HUDEP-2 (cell line): Measurements from ENCODE around the gene PDIA6.
A peak's percentile ranks its signal among the peaks of the same experiment; 100 is the strongest.
"Not testable (repeated sequence)": the region's sequence is repeated elsewhere in the genome, so short reads cannot be mapped to it uniquely, and the experiment has no call there.

Experiments
- DNase-seq, 76 experiments: peaks; one replicate each; lab custom pipeline; 2025; ENCODE audit not compliant: unreplicated experiment in 76 of 76; lab: John Stamatoyannopoulos, UW

PDIA6 gene

GRCh38 chr2:10833021-10833420, 20.4 kb upstream of the PDIA6 start:
- DNase-seq, result peak in 7 of 76 experiments; percentile 6 to 39 (median 23)

- DNase-seq, result peak in 66 of 76 experiments; percentile 3 to 81 (median 52)
Observed at GRCh38 chr2:10832203-10832936, 19.8 kb upstream of the PDIA6 start.

DNA sequence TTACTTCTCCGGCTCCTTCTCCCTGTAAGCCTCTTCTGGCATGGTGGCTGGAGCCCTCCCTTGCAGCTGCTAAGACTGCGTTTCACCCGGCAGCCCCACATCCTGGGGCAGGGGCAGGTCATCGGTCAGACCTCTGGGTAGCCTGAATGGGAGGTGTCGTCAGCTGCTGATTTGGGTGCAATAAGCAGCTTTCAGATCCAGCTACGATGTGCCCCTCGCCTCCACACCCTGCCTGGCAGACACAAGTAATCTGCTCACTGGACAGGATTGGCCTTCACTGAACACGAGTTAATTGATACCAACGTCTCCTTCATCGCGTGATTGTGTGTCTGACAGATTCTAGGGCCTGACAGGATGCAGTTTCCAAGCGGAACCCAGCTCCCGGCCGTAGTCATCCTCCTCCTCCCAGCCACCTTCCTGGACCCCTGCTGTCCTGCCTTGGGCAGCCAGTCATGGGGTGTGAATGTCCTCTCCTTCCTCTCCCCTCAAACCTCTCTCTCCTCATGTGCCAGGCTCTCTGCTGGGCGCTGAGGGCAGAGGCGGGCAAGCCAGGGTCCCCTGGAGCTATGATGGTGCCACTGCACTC, 18.9 kb upstream of the PDIA6 start:
- DNase-seq, result no peak

DNA sequence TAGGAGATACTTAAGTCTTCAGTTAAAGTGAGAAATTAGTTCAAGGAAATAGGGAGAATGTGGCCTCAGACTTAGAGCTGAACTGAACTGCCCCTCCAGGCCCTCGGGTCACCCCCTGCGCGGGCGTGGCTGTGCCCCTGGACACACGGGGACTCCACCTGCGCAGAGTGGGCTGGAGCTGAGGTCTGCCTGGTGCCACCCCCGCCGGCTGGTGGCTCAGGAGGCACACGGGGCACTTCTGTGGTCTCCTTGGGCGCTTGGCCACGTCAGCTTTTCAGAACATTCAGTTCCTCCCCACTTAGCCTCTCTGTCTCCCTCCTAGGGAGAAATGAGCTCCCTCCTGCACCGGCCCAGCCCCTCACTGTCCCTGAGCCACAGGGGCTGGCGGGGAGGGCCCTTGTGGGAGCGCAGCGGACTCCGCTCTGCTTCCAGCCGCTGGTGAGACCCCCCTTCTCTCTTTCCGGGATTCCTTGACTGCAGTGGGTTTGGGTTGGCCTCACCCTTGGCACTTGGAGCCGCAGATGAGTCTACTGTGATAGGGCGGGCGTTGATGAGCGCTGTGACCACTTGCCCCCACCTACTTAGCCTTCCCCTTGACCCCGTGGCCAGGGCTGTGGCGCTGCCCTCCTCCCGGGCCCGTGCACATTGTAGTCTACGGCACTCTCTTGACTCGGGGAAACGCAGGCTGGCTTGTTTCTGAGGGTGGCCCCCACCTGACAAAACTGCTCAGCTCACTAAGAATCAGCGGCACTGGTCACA, 18.2 kb upstream of the PDIA6 start:
- no peak for DNase-seq

DNA sequence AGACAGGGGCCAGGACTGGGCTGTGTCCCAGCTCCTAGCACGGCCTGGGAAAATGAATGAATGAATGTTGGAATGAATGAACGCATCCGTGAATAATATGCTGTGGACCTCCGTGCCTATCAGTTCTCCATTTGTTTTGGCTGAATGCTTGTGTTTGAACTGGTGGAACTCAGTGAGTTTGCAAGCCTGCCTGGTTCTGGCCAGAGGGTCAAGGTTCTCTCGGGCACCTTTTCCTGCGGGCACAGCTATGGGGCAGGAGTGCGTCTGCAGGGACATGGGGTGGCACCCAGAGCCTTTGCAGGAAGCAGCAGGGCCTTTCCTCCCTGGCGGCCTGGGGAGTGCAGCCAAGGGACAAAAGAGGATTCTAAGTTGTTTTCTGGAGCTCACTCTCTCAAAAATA, 17.6 kb upstream of the PDIA6 start:
- DNase-seq, result no peak

DNA sequence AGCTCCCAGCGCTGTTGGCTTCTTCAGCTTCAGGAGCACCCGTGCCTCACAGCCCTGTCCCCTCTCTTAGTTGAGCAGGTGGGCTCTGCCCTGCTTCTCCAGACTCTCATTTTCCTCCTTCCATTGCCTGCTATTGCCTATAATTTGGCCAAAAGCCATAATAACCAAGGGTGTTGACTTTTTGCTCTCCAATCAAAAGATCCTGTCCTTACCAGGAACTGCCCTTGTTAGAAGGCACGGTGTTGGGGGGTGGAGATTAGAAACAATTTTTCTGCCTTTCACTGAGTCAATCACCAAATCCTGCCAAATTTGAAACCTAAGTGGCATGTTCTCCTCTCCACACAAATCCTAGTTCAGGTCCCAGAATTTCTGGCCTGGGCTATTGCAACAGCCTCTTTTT, 16.7 kb upstream of the PDIA6 start:
- DNase-seq, result peak in 11 of 76 experiments; percentile 3 to 66 (median 24)

GRCh38 chr2:10828346-10828745, 15.8 kb upstream of the PDIA6 start:
- DNase-seq, result no peak

DNA sequence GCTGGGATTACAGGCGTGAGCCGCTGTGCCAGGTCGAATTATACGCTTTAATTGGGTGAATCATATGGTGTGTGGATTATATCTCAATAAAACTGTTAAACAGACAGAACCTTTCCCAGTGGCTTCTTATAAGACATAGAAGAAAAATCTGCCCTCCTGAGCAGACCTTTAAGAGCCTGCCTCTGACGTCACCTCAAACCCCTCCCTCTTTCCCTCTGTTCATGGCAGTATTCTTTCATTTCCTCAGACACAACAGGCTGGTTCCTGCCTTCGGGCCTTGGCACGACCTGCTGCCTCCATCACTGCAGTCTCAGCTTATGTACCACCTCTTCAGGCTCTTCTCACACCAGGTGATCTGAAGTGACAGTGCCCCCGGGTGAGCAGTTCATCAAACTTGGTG, 14.0 kb upstream of the PDIA6 start:
- DNase-seq, result no peak

- no peak for DNase-seq
Observed at GRCh38 chr2:10826026-10826425, 13.4 kb upstream of the PDIA6 start.

GRCh38 chr2:10824191-10824590, 11.6 kb upstream of the PDIA6 start:
- no peak for DNase-seq

GRCh38 chr2:10820978-10821695, 8.6 kb upstream of the PDIA6 start:
- peak in 2 of 76 experiments; percentile 9 to 16 for DNase-seq

GRCh38 chr2:10820562-10820961, 8.0 kb upstream of the PDIA6 start:
- peak in 64 of 76 experiments; percentile 8 to 84 (median 54) for DNase-seq

DNA sequence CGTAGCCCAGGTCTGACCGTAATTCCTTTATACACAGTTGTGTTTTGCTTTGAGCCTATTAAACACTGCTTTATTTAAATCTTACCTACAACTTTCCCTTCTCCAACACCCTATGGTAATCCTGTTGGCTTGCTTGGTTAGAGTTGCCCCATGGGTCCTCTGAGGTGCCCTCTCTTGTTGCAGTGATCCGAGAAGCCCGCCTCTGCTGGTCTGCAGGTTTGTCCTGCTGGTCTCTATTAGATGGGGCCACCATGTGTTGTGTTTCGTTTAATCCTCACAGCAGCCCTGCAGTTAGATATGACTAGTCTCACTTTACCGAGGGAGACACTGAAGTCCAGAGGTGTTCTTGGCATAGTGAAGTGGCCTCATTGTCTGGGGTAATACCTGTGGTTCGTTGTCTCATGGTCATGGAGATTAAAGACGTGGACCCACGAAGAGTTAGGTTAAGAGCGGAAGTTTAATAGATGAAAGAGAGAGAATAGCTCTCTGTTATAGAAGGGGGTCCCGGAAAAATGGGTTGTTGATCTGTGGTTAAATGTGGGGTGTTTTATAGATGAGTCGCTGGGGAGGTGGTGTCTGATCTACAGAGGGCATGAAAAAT, 7.2 kb upstream of the PDIA6 start:
- no peak for DNase-seq

GRCh38 chr2:10818984-10819383, 6.4 kb upstream of the PDIA6 start:
- DNase-seq, result no peak

GRCh38 chr2:10818305-10818704, 5.7 kb upstream of the PDIA6 start:
- DNase-seq, result not testable (repeated sequence)

DNA sequence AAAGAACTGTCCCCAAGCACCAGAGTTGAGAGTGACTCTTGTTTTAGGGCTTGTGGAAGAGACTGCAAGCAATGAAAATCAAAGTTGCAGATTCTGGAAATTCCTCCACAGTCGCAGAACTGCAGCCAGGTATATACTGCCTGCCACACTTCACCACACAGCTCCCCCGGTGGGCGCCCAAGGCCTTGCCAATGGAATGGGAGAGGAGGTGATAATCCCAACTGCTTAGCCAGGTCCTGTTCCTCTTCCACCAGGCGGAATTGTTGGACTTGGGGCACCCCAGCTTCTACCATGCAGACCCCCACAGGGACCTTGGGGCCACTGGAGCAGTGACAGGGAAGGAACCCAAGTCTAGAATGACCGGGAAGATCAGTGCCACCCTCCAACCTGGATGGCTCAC, 4.8 kb upstream of the PDIA6 start:
- DNase-seq, result peak in 10 of 76 experiments; percentile 3 to 30 (median 16)

- no peak for DNase-seq
Observed at GRCh38 chr2:10814571-10815331, 2.2 kb upstream of the PDIA6 start.

- DNase-seq, result no peak
Observed at GRCh38 chr2:10814142-10814541, 1.6 kb upstream of the PDIA6 start.

GRCh38 chr2:10813163-10814138, 866 bp upstream of the PDIA6 start:
- DNase-seq, result peak in 10 of 76 experiments; percentile 20 to 59 (median 38)
